GM23248 (cell line): ENCODE results near the gene MROH8.

ENCODE experiments used
- EZH2 ChIP-seq: fragments of 200-600 bp; sonication (generic); IDR thresholded peaks from 2 replicates; pipeline ENCODE4 v1.6.1; 2018; ENCODE audit warnings: antibody characterized with exemption, mild to moderate bottlenecking; ENCODE audit not compliant: insufficient read depth, poor library complexity, severe bottlenecking
- EZH2phosphoT487 ChIP-seq: fragments of 200-600 bp; sonication (generic); IDR thresholded peaks from 2 replicates; pipeline ENCODE4 v1.6.1; 2018; ENCODE audit warnings: antibody characterized with exemption, moderate library complexity, mild to moderate bottlenecking, low read depth; ENCODE audit not compliant: insufficient read depth

- TF ChIP-seq EZH2 (no peak), EZH2phosphoT487 (no peak)
Observed at GRCh38 chr20:37102571-37102970, 76.8 kb downstream of the MROH8 start.
